ENCODE measurements around the gene IL20. TPM values are rescaled to one million over a fixed set of nuclear protein-coding genes. Genes with fewer than 3 reads are reported as not detected.

Gene IL20
- total and polyA plus RNA-seq, 10 of the 15 experiments (the other 5 are each of a cell fraction or from before 2014, with no cell fraction given), result 0.08 to 0.13 TPM; not detected in 8

- no peak for TF ChIP-seq SKIL (IDR thresholded peaks at IDR 0.05; ENCODE audit: low read depth, poor library complexity, severe bottlenecking)
- no peak for TF ChIP-seq BCL3 (IDR thresholded peaks at IDR 0.05; ENCODE audit: borderline replicate concordance, insufficient read depth, low read depth, low read length, poor library complexity, severe bottlenecking)
- no peak for TF ChIP-seq RELB (IDR thresholded peaks at IDR 0.05; ENCODE audit: low read depth)
- no peak for TF ChIP-seq ETV6 (conservative IDR thresholded peaks at IDR 0.05 in 1 of 2, IDR thresholded peaks at IDR 0.05 in 1 of 2; ENCODE audit: borderline replicate concordance in 1 of 2, low read depth in 1 of 2)
- TF ChIP-seq CBFB (IDR thresholded peaks at IDR 0.05; ENCODE audit: low read depth), result no peak
- TF ChIP-seq IKZF1 (conservative IDR thresholded peaks at IDR 0.05), result no peak
Measured at GRCh38 chr1:206834217-206834616, 31.2 kb upstream of the IL20 start (continued).

All from GM12878 (cell line).